ENCODE results near the gene CCDC170.

DNA sequence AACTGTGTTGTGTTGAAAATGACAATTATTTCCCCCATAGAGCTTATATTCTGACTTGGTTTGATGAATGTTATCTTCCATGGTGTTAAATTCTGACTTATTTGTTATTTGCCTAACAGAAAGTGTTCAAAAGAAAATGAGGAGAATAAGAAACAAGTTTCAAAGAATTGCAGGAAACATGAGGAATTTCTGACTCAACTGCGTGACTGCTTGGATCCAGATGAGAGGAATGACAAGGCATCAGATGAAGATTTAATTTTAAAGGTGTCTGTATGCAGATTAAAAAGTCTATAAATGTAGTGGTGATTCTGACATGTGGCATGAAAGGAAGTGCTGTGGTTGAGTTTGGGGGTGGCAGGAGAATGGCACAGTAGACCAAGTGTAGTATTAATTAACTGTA is 50.6 kb downstream of the CCDC170 start:
- TF ChIP-seq, protein P1, sequence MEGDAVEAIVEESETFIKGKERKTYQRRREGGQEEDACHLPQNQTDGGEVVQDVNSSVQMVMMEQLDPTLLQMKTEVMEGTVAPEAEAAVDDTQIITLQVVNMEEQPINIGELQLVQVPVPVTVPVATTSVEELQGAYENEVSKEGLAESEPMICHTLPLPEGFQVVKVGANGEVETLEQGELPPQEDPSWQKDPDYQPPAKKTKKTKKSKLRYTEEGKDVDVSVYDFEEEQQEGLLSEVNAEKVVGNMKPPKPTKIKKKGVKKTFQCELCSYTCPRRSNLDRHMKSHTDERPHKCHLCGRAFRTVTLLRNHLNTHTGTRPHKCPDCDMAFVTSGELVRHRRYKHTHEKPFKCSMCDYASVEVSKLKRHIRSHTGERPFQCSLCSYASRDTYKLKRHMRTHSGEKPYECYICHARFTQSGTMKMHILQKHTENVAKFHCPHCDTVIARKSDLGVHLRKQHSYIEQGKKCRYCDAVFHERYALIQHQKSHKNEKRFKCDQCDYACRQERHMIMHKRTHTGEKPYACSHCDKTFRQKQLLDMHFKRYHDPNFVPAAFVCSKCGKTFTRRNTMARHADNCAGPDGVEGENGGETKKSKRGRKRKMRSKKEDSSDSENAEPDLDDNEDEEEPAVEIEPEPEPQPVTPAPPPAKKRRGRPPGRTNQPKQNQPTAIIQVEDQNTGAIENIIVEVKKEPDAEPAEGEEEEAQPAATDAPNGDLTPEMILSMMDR (IDR thresholded peaks at IDR 0.05) = no peak
- no peak for TF ChIP-seq POLR2A (IDR thresholded peaks at IDR 0.05)

All from lower leg skin (tissue), 3 donors.